ENCODE results near the gene MIEF1.

GRCh38 chr22:39520226-39521105, 18.4 kb downstream of the MIEF1 start, which contains the start of gene ATF4:
- TF ChIP-seq EZH2 (IDR thresholded peaks at IDR 0.05; ENCODE audit: borderline replicate concordance, low read length), result no peak
- TF ChIP-seq CTCF (conservative IDR thresholded peaks at IDR 0.05 in 1 of 2, IDR thresholded peaks at IDR 0.05 in 1 of 2; ENCODE audit: extremely low read depth in 1 of 2, insufficient read depth in 1 of 2, low read depth in 1 of 2, low read length in 2 of 2), result no peak

All from mammary epithelial cell (primary cell).